Keratinocyte (primary cell): ENCODE data around the gene NUDC. TPM values are rescaled to one million over a fixed set of nuclear protein-coding genes. Genes with fewer than 3 reads are reported as not detected.

Experiments used
- DNase-seq: peaks from one replicate; pipeline ENCODE4 v3.0.0-alpha.2; 2011; ENCODE audit warnings: low read depth, missing footprints, low spot score
- FAIRE-seq: peaks from 2 replicates; lab custom pipeline; 2011; peaks lifted over from hg19 to GRCh38; lab: Jason Lieb, UNC
- H2AFZ ChIP-seq: 2 replicates; pipeline ENCODE4 v1.6.0; 2012; ENCODE audit warnings: low read length, control low read depth, inconsistent platforms; ENCODE audit not compliant: control insufficient read depth
- H3K27ac ChIP-seq: 2 replicates; pipeline ENCODE4 v1.5.1; 2011; ENCODE audit warnings: low read length; ENCODE audit not compliant: control insufficient read depth, insufficient read depth
- H3K27me3 ChIP-seq: 3 replicates; pipeline ENCODE4 v1.6.0; 2011; ENCODE audit warnings: low read length; ENCODE audit not compliant: control insufficient read depth, insufficient read depth; ENCODE audit errors: extremely low read depth
- H3K36me3 ChIP-seq, 2 experiments: 2 replicates in 1 of 2; 3 replicates in 1 of 2; pipeline ENCODE4 v1.5.1; 2011; ENCODE audit warnings: low read length in 2 of 2, mild to moderate bottlenecking in 1 of 2; ENCODE audit not compliant: control insufficient read depth in 2 of 2, insufficient read depth in 2 of 2; ENCODE audit errors: extremely low read depth in 1 of 2
- H3K4me1 ChIP-seq: 3 replicates; pipeline ENCODE4 v1.5.1; 2011; ENCODE audit warnings: low read length; ENCODE audit not compliant: control insufficient read depth, insufficient read depth; ENCODE audit errors: extremely low read depth
- H3K4me2 ChIP-seq: 3 replicates; pipeline ENCODE4 v1.6.0; 2011; ENCODE audit warnings: low read depth, low read length; ENCODE audit not compliant: control insufficient read depth, insufficient read depth; ENCODE audit errors: extremely low read depth
- H3K4me3 ChIP-seq, 3 experiments: fragments of 200-600 bp in 1 of 3; sonication (generic) in 1 of 3; 2 replicates in 2 of 3; 3 replicates in 1 of 3; pipeline ENCODE4 v1.5.1; 2011 to 2016; ENCODE audit warnings: low read length in 3 of 3, mild to moderate bottlenecking in 3 of 3, control low read depth in 2 of 3, inconsistent platforms in 1 of 3, low read depth in 1 of 3, mixed read lengths in 1 of 3, mixed run types in 1 of 3, moderate library complexity in 1 of 3; ENCODE audit not compliant: control insufficient read depth in 2 of 3, insufficient read depth in 2 of 3; ENCODE audit errors: extremely low read depth in 1 of 3
- H3K79me2 ChIP-seq: 2 replicates; pipeline ENCODE4 v1.6.0; 2012; ENCODE audit warnings: low read length; ENCODE audit not compliant: control insufficient read depth, insufficient read depth
- H3K9ac ChIP-seq: 3 replicates; pipeline ENCODE4 v1.6.0; 2011; ENCODE audit warnings: low read length; ENCODE audit not compliant: control insufficient read depth, insufficient read depth; ENCODE audit errors: extremely low read depth
- H3K9me1 ChIP-seq: 3 replicates; pipeline ENCODE4 v1.6.0; 2011; ENCODE audit warnings: low read length; ENCODE audit not compliant: control insufficient read depth, insufficient read depth; ENCODE audit errors: extremely low read depth
- H3K9me3 ChIP-seq: 2 replicates; pipeline ENCODE4 v1.5.1; 2012; ENCODE audit warnings: low read depth, low read length; ENCODE audit not compliant: control insufficient read depth
- H4K20me1 ChIP-seq: 3 replicates; pipeline ENCODE4 v1.6.0; 2011; ENCODE audit warnings: low read length; ENCODE audit not compliant: control insufficient read depth, insufficient read depth; ENCODE audit errors: extremely low read depth
- CTCF ChIP-seq, 3 experiments: IDR thresholded peaks in 1 of 3; conservative IDR thresholded peaks in 1 of 3; optimal IDR thresholded peaks in 1 of 3; 2 replicates in 2 of 3; 3 replicates in 1 of 3; pipeline versions ENCODE3 to v1.5.1; 2011; ENCODE audit warnings: low read length in 3 of 3, mild to moderate bottlenecking in 3 of 3, moderate library complexity in 2 of 3, control low read depth in 1 of 3, inconsistent platforms in 1 of 3; ENCODE audit not compliant: insufficient read depth in 2 of 3; ENCODE audit errors: extremely low read depth in 1 of 3
- EZH2 ChIP-seq: IDR thresholded peaks from one replicate; pipeline ENCODE4 v1.6.1; 2012; ENCODE audit warnings: inconsistent platforms, mild to moderate bottlenecking, low read length, moderate library complexity
- dilution Hi-C: fragments of 300-500 bp; cut with MboI; formaldehyde crosslinking; loops from one replicate; pipeline ENCODE4 v1.7.0; 2020; ENCODE audit warnings: low sequenced_read_pairs; ENCODE audit not compliant: extremely low pct_ligation_motif_present
- polyA plus RNA-seq, 5 experiments: library from polyadenylated mRNA; depleted of rRNA in 3 of 5; stranded (reverse) in 3 of 5; stranded (forward) in 1 of 5; unstranded in 1 of 5; fragments of >200 nt; gene quantifications; 1 replicate in 1 of 5; 2 replicates in 3 of 5; 3 replicates in 1 of 5; pipeline versions ENCODE4 v1.2.1 to v1.2.3, GENCODE V29; 2011 to 2012; ENCODE audit warnings: missing spikeins in 2 of 5, low read depth in 1 of 5, low replicate concordance in 1 of 5

The NUDC gene
- polyA plus RNA-seq, 1 donor (not counting 4 experiments of a cell fraction or from before 2014, with no cell fraction given) = 57.3 TPM

GRCh38 chr1:26922431-26922729, 837 bp downstream of the NUDC start:
- no peaks in the 10 kb centered on the region for H3K27me3 ChIP-seq
- peaks cover 4% of the 10 kb centered on the region for H4K20me1 ChIP-seq
- no peaks in the 10 kb centered on the region for H3K9me3 ChIP-seq
- H2AFZ ChIP-seq = no peak overlapping the region
- peaks cover 40% of the 10 kb centered on the region for H3K79me2 ChIP-seq
- no peak for FAIRE-seq
- H3K27ac ChIP-seq = peak overlapping the region; percentile 90
- no peaks in the 10 kb centered on the region for H3K9me1 ChIP-seq
- DNase-seq = no peak
- H3K36me3 ChIP-seq = peaks cover 15 to 19% of the 10 kb centered on the region in 2 experiments
- H3K4me3 ChIP-seq = peak overlapping the region; percentile 86 to 96 (median 89)
- TF ChIP-seq CTCF (optimal IDR thresholded peaks at IDR 0.05 in 1 of 3, IDR thresholded peaks at IDR 0.05 in 1 of 3, conservative IDR thresholded peaks at IDR 0.05 in 1 of 3; ENCODE audit: extremely low read depth in 1 of 3, insufficient read depth in 2 of 3, low read length in 3 of 3) (no peak), EZH2 (no peak)
- dilution Hi-C loops = no loop called here
- H3K4me1 ChIP-seq = peaks cover 15% of the 10 kb centered on the region
- peak overlapping the region; percentile 79 for H3K4me2 ChIP-seq
- peak overlapping the region; percentile 90 for H3K9ac ChIP-seq

GRCh38 chr1:26922901-26923300, 1.4 kb downstream of the NUDC start:
- H3K9ac ChIP-seq = peak overlapping the region; percentile 90
- H2AFZ ChIP-seq = no peak overlapping the region
- H3K4me2 ChIP-seq = peak overlapping the region; percentile 79
- H4K20me1 ChIP-seq = peaks cover 4% of the 10 kb centered on the region
- peaks cover 16 to 19% of the 10 kb centered on the region in 2 experiments for H3K36me3 ChIP-seq
- H3K9me1 ChIP-seq = no peaks in the 10 kb centered on the region
- H3K9me3 ChIP-seq = no peaks in the 10 kb centered on the region
- no peaks in the 10 kb centered on the region for H3K27me3 ChIP-seq
- dilution Hi-C loops = no loop called here
- FAIRE-seq (no peak), DNase-seq (no peak)
- H3K27ac ChIP-seq = peak overlapping the region; percentile 90
- H3K4me1 ChIP-seq = peaks cover 15% of the 10 kb centered on the region
- peak overlapping the region; percentile 86 to 96 (median 89) for H3K4me3 ChIP-seq
- peaks cover 45% of the 10 kb centered on the region for H3K79me2 ChIP-seq
- TF ChIP-seq CTCF (optimal IDR thresholded peaks at IDR 0.05 in 1 of 3, IDR thresholded peaks at IDR 0.05 in 1 of 3, conservative IDR thresholded peaks at IDR 0.05 in 1 of 3; ENCODE audit: extremely low read depth in 1 of 3, insufficient read depth in 2 of 3, low read length in 3 of 3) (no peak), EZH2 (no peak)
